HepG2 (cell line): ENCODE results near the gene ERRFI1. TPM values are rescaled to one million over a fixed set of nuclear protein-coding genes. Genes with fewer than 3 reads are reported as not detected.

Experiments used
- POLR2AphosphoS5 ChIP-seq: IDR thresholded peaks from 2 replicates; pipeline ENCODE4 v1.6.1; 2012; ENCODE audit warnings: low read depth, low read length
- ZNF343 ChIP-seq: sonication (generic); formaldehyde crosslinking; IDR thresholded peaks from 2 replicates; pipeline ENCODE4 v1.4.0; 2020; ENCODE audit warnings: mild to moderate bottlenecking, missing genetic modification reagents
- ZNF788 ChIP-seq: sonication (generic); formaldehyde crosslinking; IDR thresholded peaks from 2 replicates; pipeline ENCODE4 v1.5.0; 2020; ENCODE audit warnings: mild to moderate bottlenecking, missing genetic modification reagents, borderline replicate concordance
- ZNF891 ChIP-seq: sonication (generic); formaldehyde crosslinking; IDR thresholded peaks from 2 replicates; pipeline ENCODE4 v1.5.0; 2020; ENCODE audit warnings: mild to moderate bottlenecking, missing genetic modification reagents
- polyA plus RNA-seq, 8 experiments: library from polyadenylated mRNA; depleted of rRNA in 3 of 8; stranded (reverse) in 7 of 8; unstranded in 1 of 8; fragments of >200 nt; fragmentation: Illumina TruSeq in 4 of 8; extraction: Trizol in 4 of 8; gene quantifications; 2 replicates each; pipeline versions ENCODE4 v1.2.1 to v1.2.3, GENCODE V29; 2011 to 2016; ENCODE audit warnings: low read depth in 4 of 8, missing spikeins in 1 of 8, mixed read lengths in 1 of 8; ENCODE audit not compliant: insufficient read depth in 1 of 8
- total RNA-seq, 5 experiments: library from RNA; depleted of rRNA; stranded (reverse); fragments of >200 nt; fragmentation: Illumina TruSeq; extraction: Trizol; gene quantifications; 2 replicates each; pipeline ENCODE4 v1.2.3, GENCODE V29; 2016; ENCODE audit warnings: low read depth in 1 of 5
- TF ChIP-seq, protein P1 (sequence below): sonication (generic); formaldehyde crosslinking; IDR thresholded peaks from 2 replicates; pipeline ENCODE4 v1.8.1; 2023; ENCODE audit warnings: mild to moderate bottlenecking, missing genetic modification reagents
- TF ChIP-seq, protein P2 (sequence below): sonication (generic); formaldehyde crosslinking; IDR thresholded peaks from 2 replicates; pipeline ENCODE4 v1.4.0; 2020; ENCODE audit warnings: missing genetic modification reagents

ERRFI1 gene
- total and polyA plus RNA-seq, 2 of the 13 experiments (the other 11 are each of a cell fraction or from before 2014, with no cell fraction given) = 84.4 to 753 TPM

DNA sequence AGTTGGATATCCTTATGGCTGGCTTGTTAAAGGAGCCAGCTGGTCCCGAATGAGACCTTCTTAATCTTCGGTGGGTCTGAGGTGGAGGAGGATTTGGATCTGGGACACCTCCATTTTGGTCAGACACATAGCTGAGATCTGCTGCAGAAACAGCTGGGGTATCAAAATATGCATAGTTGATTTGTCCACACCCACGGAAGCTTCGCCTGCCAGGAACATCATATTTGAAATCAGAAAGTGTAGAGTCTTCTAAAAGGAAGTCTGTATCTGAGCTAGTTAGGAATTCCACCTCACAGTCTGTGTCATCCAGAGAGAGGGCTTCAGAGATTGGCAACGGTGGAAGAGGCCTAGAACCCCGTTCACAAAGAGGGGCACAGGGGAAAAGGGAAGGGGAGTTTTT lies 12.3 kb downstream of the ERRFI1 start (continued):
- TF ChIP-seq, protein P1, sequence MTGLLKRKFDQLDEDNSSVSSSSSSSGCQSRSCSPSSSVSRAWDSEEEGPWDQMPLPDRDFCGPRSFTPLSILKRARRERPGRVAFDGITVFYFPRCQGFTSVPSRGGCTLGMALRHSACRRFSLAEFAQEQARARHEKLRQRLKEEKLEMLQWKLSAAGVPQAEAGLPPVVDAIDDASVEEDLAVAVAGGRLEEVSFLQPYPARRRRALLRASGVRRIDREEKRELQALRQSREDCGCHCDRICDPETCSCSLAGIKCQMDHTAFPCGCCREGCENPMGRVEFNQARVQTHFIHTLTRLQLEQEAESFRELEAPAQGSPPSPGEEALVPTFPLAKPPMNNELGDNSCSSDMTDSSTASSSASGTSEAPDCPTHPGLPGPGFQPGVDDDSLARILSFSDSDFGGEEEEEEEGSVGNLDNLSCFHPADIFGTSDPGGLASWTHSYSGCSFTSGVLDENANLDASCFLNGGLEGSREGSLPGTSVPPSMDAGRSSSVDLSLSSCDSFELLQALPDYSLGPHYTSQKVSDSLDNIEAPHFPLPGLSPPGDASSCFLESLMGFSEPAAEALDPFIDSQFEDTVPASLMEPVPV = 0 out of 2 replicates have a peak, but pooled peaks have one; percentile 7
- TF ChIP-seq ZNF788 = no peak
- TF ChIP-seq ZNF891 (CRISPR knock-in tag) = no peak
- no peak for TF ChIP-seq ZNF343 (CRISPR knock-in tag)
- TF ChIP-seq POLR2AphosphoS5 = 0 out of 2 replicates have a peak, but pooled peaks have one; percentile 26
- TF ChIP-seq, protein P2, sequence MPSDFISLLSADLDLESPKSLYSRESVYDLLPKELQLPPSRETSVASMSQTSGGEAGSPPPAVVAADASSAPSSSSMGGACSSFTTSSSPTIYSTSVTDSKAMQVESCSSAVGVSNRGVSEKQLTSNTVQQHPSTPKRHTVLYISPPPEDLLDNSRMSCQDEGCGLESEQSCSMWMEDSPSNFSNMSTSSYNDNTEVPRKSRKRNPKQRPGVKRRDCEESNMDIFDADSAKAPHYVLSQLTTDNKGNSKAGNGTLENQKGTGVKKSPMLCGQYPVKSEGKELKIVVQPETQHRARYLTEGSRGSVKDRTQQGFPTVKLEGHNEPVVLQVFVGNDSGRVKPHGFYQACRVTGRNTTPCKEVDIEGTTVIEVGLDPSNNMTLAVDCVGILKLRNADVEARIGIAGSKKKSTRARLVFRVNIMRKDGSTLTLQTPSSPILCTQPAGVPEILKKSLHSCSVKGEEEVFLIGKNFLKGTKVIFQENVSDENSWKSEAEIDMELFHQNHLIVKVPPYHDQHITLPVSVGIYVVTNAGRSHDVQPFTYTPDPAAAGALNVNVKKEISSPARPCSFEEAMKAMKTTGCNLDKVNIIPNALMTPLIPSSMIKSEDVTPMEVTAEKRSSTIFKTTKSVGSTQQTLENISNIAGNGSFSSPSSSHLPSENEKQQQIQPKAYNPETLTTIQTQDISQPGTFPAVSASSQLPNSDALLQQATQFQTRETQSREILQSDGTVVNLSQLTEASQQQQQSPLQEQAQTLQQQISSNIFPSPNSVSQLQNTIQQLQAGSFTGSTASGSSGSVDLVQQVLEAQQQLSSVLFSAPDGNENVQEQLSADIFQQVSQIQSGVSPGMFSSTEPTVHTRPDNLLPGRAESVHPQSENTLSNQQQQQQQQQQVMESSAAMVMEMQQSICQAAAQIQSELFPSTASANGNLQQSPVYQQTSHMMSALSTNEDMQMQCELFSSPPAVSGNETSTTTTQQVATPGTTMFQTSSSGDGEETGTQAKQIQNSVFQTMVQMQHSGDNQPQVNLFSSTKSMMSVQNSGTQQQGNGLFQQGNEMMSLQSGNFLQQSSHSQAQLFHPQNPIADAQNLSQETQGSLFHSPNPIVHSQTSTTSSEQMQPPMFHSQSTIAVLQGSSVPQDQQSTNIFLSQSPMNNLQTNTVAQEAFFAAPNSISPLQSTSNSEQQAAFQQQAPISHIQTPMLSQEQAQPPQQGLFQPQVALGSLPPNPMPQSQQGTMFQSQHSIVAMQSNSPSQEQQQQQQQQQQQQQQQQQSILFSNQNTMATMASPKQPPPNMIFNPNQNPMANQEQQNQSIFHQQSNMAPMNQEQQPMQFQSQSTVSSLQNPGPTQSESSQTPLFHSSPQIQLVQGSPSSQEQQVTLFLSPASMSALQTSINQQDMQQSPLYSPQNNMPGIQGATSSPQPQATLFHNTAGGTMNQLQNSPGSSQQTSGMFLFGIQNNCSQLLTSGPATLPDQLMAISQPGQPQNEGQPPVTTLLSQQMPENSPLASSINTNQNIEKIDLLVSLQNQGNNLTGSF (CRISPR knock-in tag) = no peak
- TF ChIP-seq, all 625 proteins: peak for 5
